ENCODE measurements around the gene HFM1. TPM values are rescaled to one million over a fixed set of nuclear protein-coding genes. Genes with fewer than 3 reads are reported as not detected.
"Not testable (repeated sequence)": the region's sequence is repeated elsewhere in the genome, so short reads cannot be mapped to it uniquely, and the experiment has no call there.

The HFM1 gene, protein sequence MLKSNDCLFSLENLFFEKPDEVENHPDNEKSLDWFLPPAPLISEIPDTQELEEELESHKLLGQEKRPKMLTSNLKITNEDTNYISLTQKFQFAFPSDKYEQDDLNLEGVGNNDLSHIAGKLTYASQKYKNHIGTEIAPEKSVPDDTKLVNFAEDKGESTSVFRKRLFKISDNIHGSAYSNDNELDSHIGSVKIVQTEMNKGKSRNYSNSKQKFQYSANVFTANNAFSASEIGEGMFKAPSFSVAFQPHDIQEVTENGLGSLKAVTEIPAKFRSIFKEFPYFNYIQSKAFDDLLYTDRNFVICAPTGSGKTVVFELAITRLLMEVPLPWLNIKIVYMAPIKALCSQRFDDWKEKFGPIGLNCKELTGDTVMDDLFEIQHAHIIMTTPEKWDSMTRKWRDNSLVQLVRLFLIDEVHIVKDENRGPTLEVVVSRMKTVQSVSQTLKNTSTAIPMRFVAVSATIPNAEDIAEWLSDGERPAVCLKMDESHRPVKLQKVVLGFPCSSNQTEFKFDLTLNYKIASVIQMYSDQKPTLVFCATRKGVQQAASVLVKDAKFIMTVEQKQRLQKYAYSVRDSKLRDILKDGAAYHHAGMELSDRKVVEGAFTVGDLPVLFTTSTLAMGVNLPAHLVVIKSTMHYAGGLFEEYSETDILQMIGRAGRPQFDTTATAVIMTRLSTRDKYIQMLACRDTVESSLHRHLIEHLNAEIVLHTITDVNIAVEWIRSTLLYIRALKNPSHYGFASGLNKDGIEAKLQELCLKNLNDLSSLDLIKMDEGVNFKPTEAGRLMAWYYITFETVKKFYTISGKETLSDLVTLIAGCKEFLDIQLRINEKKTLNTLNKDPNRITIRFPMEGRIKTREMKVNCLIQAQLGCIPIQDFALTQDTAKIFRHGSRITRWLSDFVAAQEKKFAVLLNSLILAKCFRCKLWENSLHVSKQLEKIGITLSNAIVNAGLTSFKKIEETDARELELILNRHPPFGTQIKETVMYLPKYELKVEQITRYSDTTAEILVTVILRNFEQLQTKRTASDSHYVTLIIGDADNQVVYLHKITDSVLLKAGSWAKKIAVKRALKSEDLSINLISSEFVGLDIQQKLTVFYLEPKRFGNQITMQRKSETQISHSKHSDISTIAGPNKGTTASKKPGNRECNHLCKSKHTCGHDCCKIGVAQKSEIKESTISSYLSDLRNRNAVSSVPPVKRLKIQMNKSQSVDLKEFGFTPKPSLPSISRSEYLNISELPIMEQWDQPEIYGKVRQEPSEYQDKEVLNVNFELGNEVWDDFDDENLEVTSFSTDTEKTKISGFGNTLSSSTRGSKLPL (N-terminal part only)
- total RNA-seq (2014; rRNA removed; shearing (Covaris generic)) = 3.3 and 6.0 TPM in 2 replicates

DNA sequence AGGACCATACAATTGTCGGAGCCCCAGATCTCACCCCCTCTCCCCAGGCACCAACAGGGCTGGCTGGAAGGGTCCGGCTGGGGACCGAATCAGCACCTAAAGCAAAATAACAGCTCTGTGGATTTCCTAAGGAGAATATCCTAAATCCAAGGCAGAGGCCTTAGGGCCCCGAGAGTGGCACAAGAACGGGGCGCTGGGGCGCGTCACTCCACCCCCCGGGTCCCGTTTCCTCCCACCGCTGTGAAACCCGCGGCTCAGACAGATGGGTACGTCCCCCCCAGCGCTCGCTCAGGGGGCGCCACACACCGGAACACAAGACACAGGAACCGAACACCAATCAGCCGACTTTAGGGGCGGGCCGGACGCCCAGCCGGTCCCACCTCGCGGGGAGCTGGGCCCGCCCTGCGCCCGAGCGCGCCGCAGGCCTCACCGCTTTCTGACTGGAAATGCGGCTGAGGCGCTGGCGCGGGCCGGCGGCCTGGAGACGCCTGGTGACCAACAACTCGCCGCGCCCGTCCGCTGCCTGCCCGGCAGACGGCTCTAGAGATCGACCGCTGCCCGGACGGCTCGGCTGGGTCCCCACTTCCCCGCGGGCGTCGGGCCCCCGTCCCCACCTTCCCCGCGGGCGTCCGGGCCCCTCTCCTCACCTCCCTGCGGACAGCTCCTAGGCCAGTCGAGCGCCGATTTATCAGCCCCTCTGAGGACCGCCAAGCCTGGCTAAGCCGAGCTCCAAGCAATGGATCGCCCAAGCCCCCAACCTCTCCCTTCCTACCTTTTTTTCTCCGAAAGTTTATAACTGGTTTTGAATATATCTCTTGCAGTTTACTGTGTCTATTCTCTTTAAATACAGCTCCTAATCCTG, at the start of gene HFM1:
TSS of gene HFM1 (minus strand) at position 687 of the 862 bp plus-strand sequence. CDS start 3,755 bp downstream, outside the sequence.
- no peaks in the 10 kb centered on the region for H3K36me3 ChIP-seq (replicated peaks; ENCODE audit: control insufficient read depth, insufficient read depth, low read length)
- no peaks in the 10 kb centered on the region for H3K27me3 ChIP-seq (ENCODE audit: control insufficient read depth, insufficient read depth, low read length)
- H3K4me3 ChIP-seq (ENCODE audit: insufficient read depth, low read depth, low read length) = peak within 1 kb of the TSS; percentile 86
- peak; percentile 87 for DNase-seq

DNA sequence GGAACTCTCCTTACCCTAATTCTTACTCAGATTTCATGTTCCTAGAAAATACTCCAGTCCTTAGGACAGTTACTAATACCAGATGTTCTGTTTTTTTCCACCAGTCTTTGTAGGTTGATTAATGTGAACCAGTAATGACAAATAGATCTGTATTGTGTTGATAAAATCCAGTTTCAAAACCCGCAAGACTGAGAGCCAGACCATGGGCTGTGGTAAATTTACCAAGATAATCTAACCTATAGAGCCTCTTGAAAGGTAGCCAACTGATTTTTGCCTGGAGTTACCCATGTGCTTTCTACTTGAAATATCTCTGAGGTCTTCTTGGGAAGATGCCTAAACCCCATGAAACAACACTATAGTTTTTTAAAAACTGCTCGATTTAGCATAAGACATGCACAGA, 49.5 kb upstream of the HFM1 start:
- no peak for DNase-seq
- H3K36me3 ChIP-seq (replicated peaks; ENCODE audit: control insufficient read depth, insufficient read depth, low read length) = no peaks in the 10 kb centered on the region
- H3K4me3 ChIP-seq (ENCODE audit: insufficient read depth, low read depth, low read length) = no peak overlapping the region
- H3K27me3 ChIP-seq (ENCODE audit: control insufficient read depth, insufficient read depth, low read length) = no peaks in the 10 kb centered on the region; the same call in 1 of the 2 replicates

DNA sequence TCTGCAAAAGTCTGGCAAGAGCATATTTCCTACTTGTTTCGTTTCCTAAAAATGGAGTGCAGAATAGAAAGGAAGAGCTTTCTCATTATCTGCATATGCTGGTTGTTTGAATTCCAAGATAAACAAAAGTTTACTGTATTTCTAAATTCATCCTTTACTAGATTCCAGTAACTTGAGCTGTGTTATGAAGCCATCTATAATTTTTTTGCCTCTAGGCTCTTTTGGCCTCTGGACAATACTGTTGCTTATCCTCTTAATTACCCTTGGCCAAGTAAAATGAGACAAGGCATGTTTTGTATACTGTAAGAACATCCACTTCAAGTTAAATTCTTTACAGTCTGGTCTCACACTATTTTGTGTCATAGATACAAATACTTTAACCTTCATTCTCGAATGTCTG, 45.6 kb upstream of the HFM1 start:
- no peaks in the 10 kb centered on the region; the same call in 1 of the 2 replicates for H3K27me3 ChIP-seq (ENCODE audit: control insufficient read depth, insufficient read depth, low read length)
- H3K36me3 ChIP-seq (replicated peaks; ENCODE audit: control insufficient read depth, insufficient read depth, low read length) = no peaks in the 10 kb centered on the region
- no peak for DNase-seq
- no peak overlapping the region for H3K4me3 ChIP-seq (ENCODE audit: insufficient read depth, low read depth, low read length)

DNA sequence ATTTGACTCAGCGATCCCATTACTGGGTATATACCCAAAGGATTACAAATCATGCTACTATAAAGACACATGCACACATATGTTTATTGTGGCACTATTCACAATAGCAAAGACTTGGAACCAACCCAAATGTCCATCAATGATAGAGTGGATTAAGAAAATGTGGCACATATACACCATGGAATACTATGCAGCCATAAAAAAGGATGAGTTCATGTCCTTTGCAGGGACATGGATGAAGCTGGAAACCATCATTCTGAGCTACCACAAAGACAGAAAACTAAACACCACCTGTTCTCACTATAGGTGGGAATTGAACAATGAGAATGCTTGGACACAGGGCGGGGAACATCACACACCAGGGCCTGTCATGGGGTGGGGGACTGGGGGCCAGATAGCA, 43.1 kb upstream of the HFM1 start:
- DNase-seq; H3K27me3 ChIP-seq (ENCODE audit: control insufficient read depth, insufficient read depth, low read length); H3K36me3 ChIP-seq (replicated peaks; ENCODE audit: control insufficient read depth, insufficient read depth, low read length); H3K4me3 ChIP-seq (ENCODE audit: insufficient read depth, low read depth, low read length): not testable (repeated sequence)

DNA sequence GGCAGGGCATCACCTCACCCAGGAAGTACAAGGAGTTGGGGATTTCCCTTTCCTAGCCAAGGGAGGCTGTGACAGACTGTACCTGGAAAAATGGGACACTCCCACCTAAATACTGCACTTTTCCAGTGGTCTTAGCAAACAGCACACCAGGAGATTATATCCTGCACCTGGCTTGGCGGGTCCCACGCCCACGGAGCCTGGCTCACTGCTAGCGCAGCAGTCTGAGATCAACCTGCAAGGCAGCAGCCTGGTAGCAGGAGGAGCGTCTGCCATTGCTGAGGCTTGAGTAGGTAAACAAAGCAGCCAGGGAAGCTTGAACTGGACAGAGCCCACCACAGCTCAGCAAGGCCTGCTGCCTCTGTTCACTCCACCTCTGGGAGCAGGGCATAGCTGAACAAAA, 37.3 kb upstream of the HFM1 start:
- H3K36me3 ChIP-seq (replicated peaks; ENCODE audit: control insufficient read depth, insufficient read depth, low read length); DNase-seq; H3K4me3 ChIP-seq (ENCODE audit: insufficient read depth, low read depth, low read length); H3K27me3 ChIP-seq (ENCODE audit: control insufficient read depth, insufficient read depth, low read length): not testable (repeated sequence)

DNA sequence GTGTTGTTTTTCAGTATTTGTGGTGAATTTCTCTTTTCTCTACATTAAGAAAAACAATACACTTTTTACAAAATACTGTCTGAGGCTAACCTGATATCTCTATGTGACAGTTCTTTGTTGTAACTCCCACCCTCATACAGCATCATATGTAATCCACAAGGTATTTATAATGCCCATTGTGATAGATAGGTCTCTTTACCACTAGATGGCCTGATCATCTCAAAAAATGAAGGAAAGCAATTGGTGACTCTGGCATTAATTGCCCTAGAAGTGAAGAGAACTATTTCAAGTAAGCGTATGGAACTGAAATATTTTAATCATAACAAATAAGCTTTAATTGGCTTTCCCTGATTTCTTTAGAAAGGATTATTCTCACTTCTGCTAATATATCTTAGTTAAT, 36.2 kb upstream of the HFM1 start:
- H3K27me3 ChIP-seq (ENCODE audit: control insufficient read depth, insufficient read depth, low read length) = no peaks in the 10 kb centered on the region
- DNase-seq = peak; percentile 7
- H3K36me3 ChIP-seq (replicated peaks; ENCODE audit: control insufficient read depth, insufficient read depth, low read length) = no peaks in the 10 kb centered on the region
- H3K4me3 ChIP-seq (ENCODE audit: insufficient read depth, low read depth, low read length) = no peak overlapping the region

DNA sequence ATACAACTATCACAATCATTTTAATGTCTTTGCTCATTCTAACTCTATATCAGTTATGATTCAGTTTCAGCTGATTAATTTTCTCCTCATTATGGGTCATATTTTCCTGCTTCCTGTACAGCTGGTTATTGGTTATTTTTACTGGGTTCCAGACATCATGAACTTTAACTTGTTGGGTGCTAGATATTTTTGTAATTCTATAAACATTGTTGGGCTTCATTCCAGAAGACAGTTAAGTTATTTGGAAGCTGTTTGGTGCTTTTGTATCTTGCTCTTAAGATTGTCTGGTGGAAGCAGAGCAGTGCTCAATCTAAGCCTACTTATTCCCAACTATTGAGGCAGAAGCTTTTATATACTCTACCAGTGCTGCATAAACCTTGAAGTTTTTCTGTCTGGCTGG, 34.4 kb upstream of the HFM1 start:
- Histone ChIP-seq H3K27me3 (ENCODE audit: control insufficient read depth, insufficient read depth, low read length) (no peaks in the 10 kb centered on the region), H3K4me3 (ENCODE audit: insufficient read depth, low read depth, low read length) (no peak overlapping the region), H3K36me3 (replicated peaks; ENCODE audit: control insufficient read depth, insufficient read depth, low read length) (no peaks in the 10 kb centered on the region)
- DNase-seq = no peak

DNA sequence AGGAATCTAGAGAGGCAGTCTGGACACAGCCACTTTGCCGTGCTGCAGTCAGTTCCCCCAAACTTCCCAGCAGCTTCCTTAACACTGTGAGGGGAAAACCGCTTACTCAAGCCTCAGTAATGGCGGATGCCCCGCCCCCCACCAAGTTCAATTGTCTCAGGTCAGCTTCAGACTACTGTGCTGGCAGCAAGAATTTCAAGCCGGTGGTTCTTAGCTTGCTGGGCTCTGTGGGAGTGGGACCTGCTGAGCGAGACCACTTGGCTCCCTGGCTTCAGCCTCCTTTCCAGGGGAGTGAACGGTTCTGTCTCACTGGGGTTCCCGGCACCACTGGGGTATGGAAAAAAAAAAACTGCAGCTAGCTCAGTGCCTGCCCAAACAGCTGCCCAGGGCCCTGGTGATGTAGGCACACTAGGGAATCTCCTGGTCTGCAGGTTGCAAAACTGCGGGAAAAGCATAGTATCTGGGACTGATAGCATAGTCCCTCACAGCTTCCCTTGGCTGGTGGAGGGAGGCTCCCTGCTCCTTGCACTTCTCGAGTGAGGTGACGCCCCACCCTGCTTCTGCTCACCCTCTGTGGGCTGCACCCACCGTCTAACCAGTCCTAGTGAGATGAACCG, 23.7 kb upstream of the HFM1 start:
- DNase-seq = peak; percentile 8
- Histone ChIP-seq H3K36me3 (replicated peaks; ENCODE audit: control insufficient read depth, insufficient read depth, low read length) (no peaks in the 10 kb centered on the region), H3K27me3 (ENCODE audit: control insufficient read depth, insufficient read depth, low read length) (no peaks in the 10 kb centered on the region), H3K4me3 (ENCODE audit: insufficient read depth, low read depth, low read length) (peak overlapping the region; percentile 19; the same call in 1 of the 2 replicates)

DNA sequence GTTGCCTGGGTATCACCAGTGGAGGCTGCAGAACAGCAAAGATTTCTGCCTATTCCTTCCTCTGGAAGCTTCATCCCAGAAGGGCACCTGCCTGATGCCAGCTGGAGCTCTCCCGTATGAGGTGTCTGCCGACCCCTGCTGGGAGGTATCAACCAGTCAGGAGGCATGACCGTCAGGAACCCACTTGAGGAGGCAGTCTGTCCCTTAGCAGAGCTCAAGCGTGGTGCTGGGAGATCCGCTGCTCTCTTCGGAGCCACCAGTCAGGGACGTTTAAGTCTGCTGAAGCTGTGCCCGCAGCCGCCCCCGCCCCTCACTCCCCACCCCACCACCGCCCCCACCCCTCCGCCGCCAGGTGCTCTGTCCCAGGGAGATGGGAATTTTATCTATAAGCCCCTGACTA, 23.1 kb upstream of the HFM1 start:
- peak; percentile 4 for DNase-seq
- no peaks in the 10 kb centered on the region for H3K36me3 ChIP-seq (replicated peaks; ENCODE audit: control insufficient read depth, insufficient read depth, low read length)

DNA sequence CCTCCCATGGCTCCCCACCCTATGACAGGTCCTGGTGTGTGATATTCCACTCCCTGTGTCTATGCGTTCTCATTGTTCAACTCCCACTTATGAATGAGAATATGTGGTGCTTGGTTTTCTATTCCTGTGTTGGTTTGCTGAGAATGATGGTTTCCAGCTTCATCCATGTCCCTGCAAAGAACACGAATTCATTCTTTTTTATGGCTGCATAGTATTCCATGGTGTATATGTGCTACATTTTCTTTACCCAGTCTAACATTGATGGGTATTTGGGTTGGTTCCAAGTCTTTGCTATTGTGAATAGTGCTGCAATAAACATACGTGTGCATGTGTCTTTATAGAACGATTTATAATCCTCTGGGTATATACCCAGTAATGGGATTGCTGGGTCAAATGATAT, 17.9 kb upstream of the HFM1 start:
- DNase-seq; H3K36me3 ChIP-seq (replicated peaks; ENCODE audit: control insufficient read depth, insufficient read depth, low read length); H3K27me3 ChIP-seq (ENCODE audit: control insufficient read depth, insufficient read depth, low read length); H3K4me3 ChIP-seq (ENCODE audit: insufficient read depth, low read depth, low read length): not testable (repeated sequence)

More for the DNA sequence above, 23.1 kb upstream of the HFM1 start:
- no peaks in the 10 kb centered on the region for H3K27me3 ChIP-seq (ENCODE audit: control insufficient read depth, insufficient read depth, low read length)
- peak overlapping the region; percentile 20 for H3K4me3 ChIP-seq (ENCODE audit: insufficient read depth, low read depth, low read length)

DNA sequence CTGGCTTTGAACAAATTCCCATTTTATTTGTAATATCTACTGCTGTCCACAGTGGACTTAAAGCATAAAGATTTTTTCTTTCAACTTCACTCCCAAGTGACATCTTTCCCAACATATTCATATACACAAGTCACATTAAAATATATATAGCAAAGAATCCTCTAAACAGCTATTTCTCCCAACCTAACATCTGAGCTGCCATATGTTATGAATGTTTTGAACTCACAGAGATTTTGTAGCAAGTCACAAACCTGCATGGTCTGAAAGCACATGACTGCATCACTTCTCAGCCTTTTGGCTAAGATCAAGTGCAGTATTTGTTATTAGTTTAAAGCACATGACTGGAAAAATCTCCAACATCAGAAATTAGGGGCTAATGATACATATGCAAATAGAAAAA, 7.7 kb upstream of the HFM1 start:
- Histone ChIP-seq H3K27me3 (ENCODE audit: control insufficient read depth, insufficient read depth, low read length) (no peaks in the 10 kb centered on the region), H3K4me3 (ENCODE audit: insufficient read depth, low read depth, low read length) (no peak overlapping the region), H3K36me3 (replicated peaks; ENCODE audit: control insufficient read depth, insufficient read depth, low read length) (no peaks in the 10 kb centered on the region)
- no peak for DNase-seq

DNA sequence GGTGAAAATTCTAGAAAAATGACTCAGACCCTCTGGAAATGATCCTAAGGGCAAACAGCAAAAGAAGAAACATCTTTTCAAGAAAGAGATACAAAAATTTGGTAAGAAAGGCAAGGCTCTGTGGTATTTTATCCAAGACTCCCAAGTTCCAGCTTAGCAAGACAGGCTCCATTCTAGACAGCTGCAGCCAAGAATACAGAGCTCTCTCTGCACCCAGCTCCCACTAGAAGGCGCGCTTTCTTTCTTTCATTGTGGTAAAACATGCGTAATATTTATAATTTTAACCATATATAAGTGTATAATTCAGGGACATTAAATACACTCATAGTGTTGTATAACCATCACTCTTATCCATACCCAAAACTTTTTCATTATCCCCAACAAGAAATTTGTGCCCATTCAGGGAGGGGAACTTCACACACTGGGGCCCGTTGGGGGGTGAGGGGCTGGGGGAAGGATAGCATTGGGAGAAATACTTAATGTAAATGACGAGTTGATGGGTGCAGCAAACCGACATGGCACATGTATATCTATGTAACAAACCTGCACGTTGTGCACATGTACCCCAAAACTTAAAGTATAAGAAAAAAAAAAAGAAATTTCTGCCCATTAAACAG, 2.2 kb upstream of the HFM1 start:
- DNase-seq = peak; percentile 2
- no peak overlapping the region for H3K4me3 ChIP-seq (ENCODE audit: insufficient read depth, low read depth, low read length)
- H3K36me3 ChIP-seq (replicated peaks; ENCODE audit: control insufficient read depth, insufficient read depth, low read length) = no peaks in the 10 kb centered on the region
- H3K27me3 ChIP-seq (ENCODE audit: control insufficient read depth, insufficient read depth, low read length) = no peaks in the 10 kb centered on the region

DNA sequence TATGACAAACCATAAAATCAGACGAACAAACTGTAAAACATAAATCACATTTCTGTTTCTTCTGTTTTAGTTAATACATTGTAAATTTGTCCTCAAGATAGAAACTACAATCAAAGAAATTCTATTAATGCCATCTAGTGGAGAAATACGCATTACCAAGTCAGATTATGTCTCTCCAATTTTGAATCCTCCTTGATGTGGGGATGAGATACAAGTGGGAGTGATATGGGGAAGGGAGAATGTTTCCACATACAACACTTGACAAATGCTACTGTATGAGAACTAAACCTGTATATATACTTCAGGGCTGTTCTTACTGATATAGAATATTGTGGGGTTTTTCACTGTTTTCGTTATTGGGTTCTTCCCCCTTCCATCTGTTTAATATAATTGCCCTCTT, 2.6 kb downstream of the HFM1 start:
- Histone ChIP-seq H3K36me3 (replicated peaks; ENCODE audit: control insufficient read depth, insufficient read depth, low read length) (no peaks in the 10 kb centered on the region), H3K4me3 (ENCODE audit: insufficient read depth, low read depth, low read length) (no peak overlapping the region), H3K27me3 (ENCODE audit: control insufficient read depth, insufficient read depth, low read length) (no peaks in the 10 kb centered on the region)
- DNase-seq = peak; percentile 9
